Epithelial cell of proximal tubule (primary cell): ENCODE results near the gene MEIS1. TPM values are rescaled to one million over a fixed set of nuclear protein-coding genes. Genes with fewer than 3 reads are reported as not detected.

Source experiments
- DNase-seq: peaks from one replicate; pipeline ENCODE4 v3.0.0-alpha.2; 2011; ENCODE audit warnings: low read depth
- H3K4me3 ChIP-seq: 2 replicates; pipeline ENCODE4 v1.5.1; 2011; ENCODE audit warnings: low read depth, mild to moderate bottlenecking, low read length
- CTCF ChIP-seq: conservative IDR thresholded peaks from 2 replicates; pipeline ENCODE4 v1.5.1; 2012; ENCODE audit warnings: low read depth, mild to moderate bottlenecking, low read length
- total RNA-seq: library from RNA; depleted of rRNA; stranded (reverse); fragments of >200 nt; gene quantifications from 2 replicates; pipeline ENCODE4 v1.2.3, GENCODE V29; 2015

Gene MEIS1
- total RNA-seq, 1 donor from 2014 or later = 0.23 TPM

- no peak for TF ChIP-seq CTCF
- H3K4me3 ChIP-seq = no peak overlapping the region
- DNase-seq = no peak
These were observed 109.3 kb downstream of the MEIS1 start for GRCh38 chr2:66544258-66544657.

- no peak for TF ChIP-seq CTCF
- DNase-seq = no peak
- H3K4me3 ChIP-seq = no peak overlapping the region
These were observed 110.3 kb downstream of the MEIS1 start for GRCh38 chr2:66545258-66545657.

- DNase-seq = no peak
These were observed 112.2 kb downstream of the MEIS1 start for GRCh38 chr2:66547118-66547517.

GRCh38 chr2:66547887-66548286, 113.0 kb downstream of the MEIS1 start:
- DNase-seq = no peak
- H3K4me3 ChIP-seq = no peak overlapping the region
- no peak for TF ChIP-seq CTCF

More at GRCh38 chr2:66547118-66547517, 112.2 kb downstream of the MEIS1 start:
- no peak overlapping the region for H3K4me3 ChIP-seq
- no peak for TF ChIP-seq CTCF

GRCh38 chr2:66548422-66548821, 113.5 kb downstream of the MEIS1 start:
- no peak for TF ChIP-seq CTCF
- no peak for DNase-seq
- no peak overlapping the region for H3K4me3 ChIP-seq

GRCh38 chr2:66550826-66551225, 115.9 kb downstream of the MEIS1 start:
- no peak for TF ChIP-seq CTCF
- DNase-seq = no peak
- H3K4me3 ChIP-seq = no peak overlapping the region

- TF ChIP-seq CTCF = no peak
- no peak for DNase-seq
These were observed 118.4 kb downstream of the MEIS1 start for GRCh38 chr2:66553370-66553769.

More at GRCh38 chr2:66553370-66553769, 118.4 kb downstream of the MEIS1 start:
- H3K4me3 ChIP-seq = no peak overlapping the region
